ENCODE data around the gene RBM3.

GRCh38 chrX:48575642-48576041 is 1.4 kb downstream of the RBM3 start:
- TF ChIP-seq, protein P1, sequence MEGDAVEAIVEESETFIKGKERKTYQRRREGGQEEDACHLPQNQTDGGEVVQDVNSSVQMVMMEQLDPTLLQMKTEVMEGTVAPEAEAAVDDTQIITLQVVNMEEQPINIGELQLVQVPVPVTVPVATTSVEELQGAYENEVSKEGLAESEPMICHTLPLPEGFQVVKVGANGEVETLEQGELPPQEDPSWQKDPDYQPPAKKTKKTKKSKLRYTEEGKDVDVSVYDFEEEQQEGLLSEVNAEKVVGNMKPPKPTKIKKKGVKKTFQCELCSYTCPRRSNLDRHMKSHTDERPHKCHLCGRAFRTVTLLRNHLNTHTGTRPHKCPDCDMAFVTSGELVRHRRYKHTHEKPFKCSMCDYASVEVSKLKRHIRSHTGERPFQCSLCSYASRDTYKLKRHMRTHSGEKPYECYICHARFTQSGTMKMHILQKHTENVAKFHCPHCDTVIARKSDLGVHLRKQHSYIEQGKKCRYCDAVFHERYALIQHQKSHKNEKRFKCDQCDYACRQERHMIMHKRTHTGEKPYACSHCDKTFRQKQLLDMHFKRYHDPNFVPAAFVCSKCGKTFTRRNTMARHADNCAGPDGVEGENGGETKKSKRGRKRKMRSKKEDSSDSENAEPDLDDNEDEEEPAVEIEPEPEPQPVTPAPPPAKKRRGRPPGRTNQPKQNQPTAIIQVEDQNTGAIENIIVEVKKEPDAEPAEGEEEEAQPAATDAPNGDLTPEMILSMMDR (IDR thresholded peaks at IDR 0.05; ENCODE audit: borderline replicate concordance, extremely low read depth, low read length, poor library complexity, severe bottlenecking) = no peak
- TF ChIP-seq EZH2 (IDR thresholded peaks at IDR 0.05; ENCODE audit: borderline replicate concordance, low read depth, low read length, severe bottlenecking) = no peak

Measured in DND-41 (cell line).